ENCODE data around the gene ANAPC13.

DNA sequence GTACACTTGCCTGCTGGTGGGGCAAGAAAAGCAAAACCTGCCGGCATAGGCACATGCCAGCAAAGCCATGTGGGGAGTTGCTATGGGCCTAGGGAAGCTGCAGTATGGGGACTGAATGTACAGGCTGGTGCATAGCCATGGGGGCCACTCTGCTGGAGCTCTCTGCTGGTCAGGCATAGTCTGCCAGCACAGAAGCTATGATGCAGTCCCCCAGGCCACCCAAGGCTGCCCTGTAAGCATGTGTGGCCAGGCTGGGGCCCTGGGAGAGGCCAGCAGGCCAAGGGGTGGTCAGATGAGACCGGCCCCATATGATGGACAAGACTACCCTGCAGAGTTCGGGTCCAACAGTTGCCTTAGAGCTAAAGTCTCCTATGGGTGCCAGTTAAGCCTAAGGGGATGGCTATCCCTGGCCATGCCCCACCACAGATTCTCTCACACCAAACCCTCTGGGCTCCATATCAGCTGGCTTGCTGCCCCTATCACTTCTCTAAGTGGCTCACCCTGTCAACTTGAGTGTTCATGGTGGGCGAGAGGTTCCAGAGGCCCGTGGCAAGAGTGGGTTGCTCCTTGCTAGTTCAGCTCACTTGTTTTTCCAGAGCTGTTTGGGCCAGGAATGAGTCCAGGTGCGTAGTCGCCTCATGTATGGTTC lies 41.9 kb upstream of the ANAPC13 start:
- no peak for TF ChIP-seq CTCF (conservative IDR thresholded peaks at IDR 0.05)
- no peak for TF ChIP-seq EZH2 (IDR thresholded peaks at IDR 0.05; ENCODE audit: low read depth)

All from PC-9 (cell line).